GM12873 (cell line): ENCODE data around the gene CDK11B.

Source experiments
- TF ChIP-seq, protein P1 (sequence below): IDR thresholded peaks from 2 replicates; pipeline ENCODE4 v1.5.1; 2012; ENCODE audit warnings: low read depth, mild to moderate bottlenecking, moderate library complexity, low read length, control low read depth; ENCODE audit not compliant: insufficient read depth; ENCODE audit errors: missing control alignments

Gene CDK11B

DNA sequence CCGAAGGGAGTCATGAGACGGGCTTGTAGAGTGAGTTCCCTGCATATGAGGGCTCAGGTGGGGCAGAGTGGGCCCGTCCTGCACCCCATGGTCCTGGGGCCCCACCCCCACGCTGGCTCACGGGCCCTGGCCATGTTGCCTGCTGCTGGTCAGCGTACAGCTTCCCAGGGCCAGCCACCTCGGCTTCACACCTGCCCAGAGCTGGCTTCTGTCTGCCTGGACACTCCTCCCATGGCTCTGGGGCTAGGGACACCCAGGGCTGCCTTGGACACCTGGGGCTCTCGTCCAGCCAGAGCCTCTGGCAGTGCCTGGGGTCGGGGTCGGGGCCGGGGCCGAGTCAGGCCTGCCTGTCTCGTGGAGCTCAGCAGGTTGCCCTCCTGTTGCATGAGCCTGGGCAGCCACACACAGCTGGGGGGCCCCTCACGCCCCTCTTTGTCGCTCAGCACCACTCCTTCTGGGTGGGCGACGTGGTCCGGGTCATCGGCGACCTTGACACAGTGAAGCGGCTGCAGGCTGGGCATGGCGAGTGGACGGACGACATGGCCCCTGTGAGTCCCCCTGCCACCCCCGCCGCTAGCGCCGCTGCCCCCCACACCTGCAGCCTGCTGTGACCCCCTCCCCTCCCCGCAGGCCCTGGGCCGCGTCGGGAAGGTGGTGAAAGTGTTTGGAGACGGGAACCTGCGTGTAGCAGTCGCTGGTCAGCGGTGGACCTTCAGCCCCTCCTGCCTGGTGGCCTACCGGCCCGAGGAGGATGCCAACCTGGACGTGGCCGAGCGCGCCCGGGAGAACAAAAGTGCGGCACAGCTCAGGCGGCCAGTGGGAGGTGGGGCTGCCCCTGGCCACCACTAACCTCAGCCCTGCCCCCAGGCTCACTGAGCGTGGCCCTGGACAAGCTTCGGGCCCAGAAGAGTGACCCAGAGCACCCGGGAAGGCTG is 32.3 kb downstream of the CDK11B start:
- TF ChIP-seq, protein P1, sequence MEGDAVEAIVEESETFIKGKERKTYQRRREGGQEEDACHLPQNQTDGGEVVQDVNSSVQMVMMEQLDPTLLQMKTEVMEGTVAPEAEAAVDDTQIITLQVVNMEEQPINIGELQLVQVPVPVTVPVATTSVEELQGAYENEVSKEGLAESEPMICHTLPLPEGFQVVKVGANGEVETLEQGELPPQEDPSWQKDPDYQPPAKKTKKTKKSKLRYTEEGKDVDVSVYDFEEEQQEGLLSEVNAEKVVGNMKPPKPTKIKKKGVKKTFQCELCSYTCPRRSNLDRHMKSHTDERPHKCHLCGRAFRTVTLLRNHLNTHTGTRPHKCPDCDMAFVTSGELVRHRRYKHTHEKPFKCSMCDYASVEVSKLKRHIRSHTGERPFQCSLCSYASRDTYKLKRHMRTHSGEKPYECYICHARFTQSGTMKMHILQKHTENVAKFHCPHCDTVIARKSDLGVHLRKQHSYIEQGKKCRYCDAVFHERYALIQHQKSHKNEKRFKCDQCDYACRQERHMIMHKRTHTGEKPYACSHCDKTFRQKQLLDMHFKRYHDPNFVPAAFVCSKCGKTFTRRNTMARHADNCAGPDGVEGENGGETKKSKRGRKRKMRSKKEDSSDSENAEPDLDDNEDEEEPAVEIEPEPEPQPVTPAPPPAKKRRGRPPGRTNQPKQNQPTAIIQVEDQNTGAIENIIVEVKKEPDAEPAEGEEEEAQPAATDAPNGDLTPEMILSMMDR, result no peak

DNA sequence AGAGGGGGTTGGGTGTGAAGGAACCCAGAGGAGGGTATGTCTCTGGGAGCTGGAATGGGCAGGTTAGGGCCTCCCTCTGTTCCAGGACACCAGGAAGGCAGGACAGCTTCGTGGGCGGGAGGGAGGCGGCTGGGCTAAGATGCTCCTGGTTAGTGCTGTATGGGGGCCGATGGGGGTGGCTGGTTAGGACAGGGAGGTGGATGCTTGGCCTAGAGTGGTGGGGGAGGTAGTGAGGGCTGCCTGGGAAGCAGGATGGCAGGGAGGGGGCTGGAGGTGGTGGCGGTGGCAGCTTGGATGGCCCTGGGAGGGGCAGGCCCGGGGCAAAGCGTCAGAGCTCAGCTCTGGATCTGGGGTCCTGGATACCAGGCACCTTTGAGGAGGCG is 33.0 kb downstream of the CDK11B start:
- TF ChIP-seq, protein P1, result no peak

DNA sequence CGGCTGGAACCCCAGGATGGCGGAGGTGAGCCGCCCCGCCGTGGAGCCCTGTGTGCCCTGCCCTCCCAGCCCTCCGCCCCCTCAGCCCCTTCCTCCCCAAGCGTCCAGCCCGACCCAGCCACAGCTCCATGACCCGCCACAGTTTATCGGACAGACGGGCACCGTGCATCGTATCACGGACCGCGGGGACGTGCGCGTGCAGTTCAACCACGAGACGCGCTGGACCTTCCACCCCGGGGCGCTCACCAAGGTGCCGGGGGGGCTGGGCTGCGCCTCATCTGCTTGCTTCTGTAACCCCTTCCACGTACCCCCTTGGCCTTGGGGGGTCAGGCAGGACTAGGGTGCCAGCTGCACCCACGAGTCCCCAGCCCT is 33.4 kb downstream of the CDK11B start:
- TF ChIP-seq, protein P1, result no peak

DNA sequence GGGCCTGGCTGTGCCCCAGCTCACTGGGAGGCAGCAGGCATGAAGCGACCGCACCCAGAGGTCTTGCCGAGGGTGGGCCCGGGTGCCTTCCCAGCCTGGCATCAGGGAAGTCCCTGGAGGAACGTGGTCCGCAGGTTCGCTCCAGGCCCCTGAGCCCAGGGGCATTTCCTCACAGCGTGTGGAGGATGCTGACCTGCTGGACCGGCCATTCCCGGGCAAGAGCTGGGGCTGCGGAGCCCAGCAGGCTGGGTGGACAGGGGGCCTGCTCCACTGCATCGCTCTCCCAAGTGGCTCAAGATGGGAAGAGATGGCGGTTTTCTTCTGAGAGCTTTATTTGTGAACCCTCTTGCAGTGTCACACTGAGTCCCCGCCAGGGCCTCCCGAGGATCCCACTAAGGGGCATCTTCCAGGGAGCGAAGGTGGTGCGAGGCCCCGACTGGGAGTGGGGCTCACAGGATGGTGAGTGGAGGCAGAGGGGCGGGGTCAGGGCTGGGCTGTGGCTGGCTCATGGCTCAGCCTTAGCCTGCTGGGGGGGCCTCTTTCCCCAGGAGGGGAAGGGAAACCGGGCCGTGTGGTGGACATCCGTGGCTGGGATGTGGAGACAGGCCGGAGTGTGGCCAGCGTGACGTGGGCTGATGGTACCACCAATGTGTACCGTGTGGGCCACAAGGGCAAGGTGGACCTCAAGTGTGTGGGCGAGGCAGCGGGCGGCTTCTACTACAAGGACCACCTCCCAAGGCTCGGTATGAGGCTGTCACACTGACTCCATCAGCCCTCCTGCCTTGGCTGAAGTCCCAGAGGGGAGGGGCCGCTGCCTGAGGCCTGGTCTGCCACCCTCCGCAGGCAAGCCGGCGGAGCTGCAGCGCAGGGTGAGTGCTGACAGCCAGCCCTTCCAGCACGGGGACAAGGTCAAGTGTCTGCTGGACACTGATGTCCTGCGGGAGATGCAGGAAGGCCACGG is 34.1 kb downstream of the CDK11B start:
- TF ChIP-seq, protein P1, result no peak

DNA sequence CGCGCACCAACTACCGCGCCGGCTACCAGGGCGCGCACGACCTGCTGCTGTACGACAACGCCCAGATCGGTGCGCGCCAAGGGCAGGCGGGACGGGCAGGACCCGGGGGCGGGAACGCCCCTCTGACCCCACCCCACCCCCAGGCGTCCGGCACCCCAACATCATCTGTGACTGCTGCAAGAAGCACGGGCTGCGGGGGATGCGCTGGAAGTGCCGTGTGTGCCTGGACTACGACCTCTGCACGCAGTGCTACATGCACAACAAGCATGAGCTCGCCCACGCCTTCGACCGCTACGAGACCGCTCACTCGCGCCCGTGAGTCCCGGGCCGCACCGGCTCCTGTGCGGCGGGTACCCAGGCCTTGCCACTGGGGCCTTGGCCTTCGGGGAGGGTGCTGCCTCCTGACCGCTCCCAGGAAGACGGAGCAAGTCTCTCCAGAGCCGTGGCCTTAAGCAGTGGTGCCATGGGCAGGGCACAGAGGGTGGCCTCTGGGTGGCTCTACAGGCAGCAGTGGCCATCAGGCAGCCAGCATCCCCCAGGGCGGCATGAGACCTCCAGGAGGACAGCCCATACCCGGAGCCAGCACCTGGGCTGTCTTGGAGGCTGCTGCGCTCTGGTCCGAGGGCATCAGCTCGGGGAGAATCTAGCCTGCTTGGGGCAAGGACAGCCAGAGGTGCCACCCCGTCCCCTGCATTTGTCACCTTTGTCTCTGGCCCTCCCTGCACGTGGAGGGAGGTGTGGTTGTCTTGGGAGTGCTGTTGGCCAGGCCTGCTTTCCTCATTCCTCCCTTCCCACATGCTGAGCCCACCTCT is 35.0 kb downstream of the CDK11B start:
- TF ChIP-seq, protein P1, result no peak

DNA sequence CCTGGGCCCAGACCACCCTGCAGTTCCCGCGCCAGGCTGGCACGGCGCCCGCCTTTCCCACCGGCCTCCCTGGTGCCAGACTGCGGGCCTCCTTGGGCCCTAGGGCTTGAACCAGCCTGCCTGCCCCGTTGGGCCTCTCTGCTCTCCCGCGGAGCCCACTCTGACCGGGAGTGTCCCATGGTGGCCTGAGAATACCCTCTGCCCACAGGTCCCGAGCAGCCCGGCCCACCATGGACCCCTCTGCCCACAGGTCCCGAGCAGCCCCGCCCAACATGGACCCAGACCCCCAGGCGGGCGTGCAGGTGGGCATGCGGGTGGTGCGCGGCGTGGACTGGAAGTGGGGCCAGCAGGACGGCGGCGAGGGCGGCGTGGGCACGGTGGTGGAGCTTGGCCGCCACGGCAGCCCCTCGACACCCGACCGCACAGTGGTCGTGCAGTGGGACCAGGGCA is 35.6 kb downstream of the CDK11B start:
- TF ChIP-seq, protein P1, result no peak
